OCI-LY7 (cell line): ENCODE data around the gene TCAF2. TPM values are rescaled to one million over a fixed set of nuclear protein-coding genes. Genes with fewer than 3 reads are reported as not detected.
"Not testable (repeated sequence)": the region's sequence is repeated elsewhere in the genome, so short reads cannot be mapped to it uniquely, and the experiment has no call there.

Experiments
- BruUV-seq: library from RNA; stranded (reverse); fragments of 400-500 nt; replicated peaks from 2 replicates; lab custom pipeline; 2021; lab: Mats Ljungman, UMichigan
- CTCF ChIA-PET: fragments of 300-600 bp; sonication (Branson Sonifier 250); formaldehyde crosslinking; loops from one replicate; lab custom pipeline; 2022; ENCODE audit warnings: antibody characterized with exemption; ENCODE audit not compliant: unreplicated experiment; lab: Charles Lee
- POLR2A ChIA-PET: fragments of 300-600 bp; sonication (Branson Sonifier 250); formaldehyde crosslinking; loops from one replicate; lab custom pipeline; 2022; ENCODE audit warnings: antibody characterized with exemption; lab: Charles Lee
- DNase-seq: peaks from one replicate; pipeline ENCODE4 v3.0.0-alpha.2; 2015; ENCODE audit warnings: low spot score
- H2AFZ ChIP-seq: fragments of 200-600 bp; sonication (generic), shearing (Covaris generic); 2 replicates; pipeline ENCODE4 v1.6.1; 2014; ENCODE audit warnings: mild to moderate bottlenecking, antibody characterized with exemption, low read length, moderate library complexity
- H3K27ac ChIP-seq: fragments of 200-600 bp; sonication (generic); 2 replicates; pipeline ENCODE4 v1.5.1; 2014; ENCODE audit warnings: mixed run types, low read depth, mild to moderate bottlenecking, moderate library complexity, low read length, inconsistent platforms; ENCODE audit not compliant: poor library complexity, severe bottlenecking
- H3K36me3 ChIP-seq: fragments of 200-600 bp; sonication (generic); 2 replicates; pipeline ENCODE4 v1.6.1; 2014; ENCODE audit warnings: mild to moderate bottlenecking, antibody characterized with exemption, low read length, moderate library complexity, mixed read lengths; ENCODE audit not compliant: insufficient read depth
- H3K4me1 ChIP-seq: fragments of 200-600 bp; sonication (generic); 2 replicates; pipeline ENCODE4 v1.5.1; 2014; ENCODE audit warnings: mild to moderate bottlenecking, low read length; ENCODE audit not compliant: insufficient read depth, poor library complexity, severe bottlenecking
- H3K4me2 ChIP-seq: fragments of 200-600 bp; sonication (generic); 2 replicates; pipeline ENCODE4 v1.6.1; 2014; ENCODE audit warnings: mild to moderate bottlenecking, low read length
- H3K4me3 ChIP-seq: fragments of 200-600 bp; sonication (generic); 2 replicates; pipeline ENCODE4 v1.5.1; 2014; ENCODE audit warnings: mild to moderate bottlenecking, low read depth, low read length; ENCODE audit not compliant: poor library complexity, severe bottlenecking
- H3K79me2 ChIP-seq: fragments of 200-600 bp; sonication (generic); 2 replicates; pipeline ENCODE4 v1.6.1; 2016; ENCODE audit warnings: low read depth, mild to moderate bottlenecking, low read length, moderate library complexity, mixed read lengths; ENCODE audit not compliant: insufficient read depth
- H3K9me2 ChIP-seq: fragments of 200-600 bp; sonication (generic); 2 replicates; pipeline ENCODE4 v1.6.1; 2016; ENCODE audit warnings: mild to moderate bottlenecking, low read length, mixed read lengths; ENCODE audit not compliant: insufficient read depth
- H3K9me3 ChIP-seq: fragments of 200-600 bp; sonication (generic); 2 replicates; pipeline ENCODE4 v1.6.1; 2014; ENCODE audit warnings: mild to moderate bottlenecking, mixed run types, low read length, mixed read lengths
- H4K20me1 ChIP-seq: fragments of 200-600 bp; sonication (generic); 2 replicates; pipeline ENCODE4 v1.6.1; 2014; ENCODE audit warnings: mild to moderate bottlenecking, antibody characterized with exemption, low read length, moderate library complexity, mixed read lengths; ENCODE audit not compliant: insufficient read depth
- intact Hi-C: fragments of 100-400 bp; cut with micrococcal nuclease; formaldehyde crosslinking; loops from one replicate; pipeline ENCODE4 v1.10.0; 2022; ENCODE audit not compliant: unreplicated experiment
- total RNA-seq, 2 experiments: library from RNA; depleted of rRNA in 1 of 2; stranded (reverse); fragments of >200 nt in 1 of 2; shearing (Covaris generic) in 1 of 2; gene quantifications; 2 replicates each; pipeline ENCODE4 v1.2.3, GENCODE V29; 2014 to 2022

Gene TCAF2
- total RNA-seq, 2 experiments from 2014 or later = 0.27 to 0.50 TPM

GRCh38 chr7:143632506-143632905 is 11.7 kb downstream of the TCAF2 start:
- DNase-seq, H3K9me2 ChIP-seq, intact Hi-C loops, H3K4me3 ChIP-seq, H3K4me2 ChIP-seq, H2AFZ ChIP-seq, H3K9me3 ChIP-seq, H4K20me1 ChIP-seq, CTCF ChIA-PET, H3K4me1 ChIP-seq, H3K36me3 ChIP-seq, H3K79me2 ChIP-seq, H3K27ac ChIP-seq, BruUV-seq, POLR2A ChIA-PET: not testable (repeated sequence)

GRCh38 chr7:143633013-143633618 is 12.3 kb downstream of the TCAF2 start:
- H2AFZ ChIP-seq, H4K20me1 ChIP-seq, DNase-seq, POLR2A ChIA-PET, CTCF ChIA-PET, H3K79me2 ChIP-seq, H3K4me2 ChIP-seq, H3K36me3 ChIP-seq, BruUV-seq, intact Hi-C loops, H3K4me3 ChIP-seq, H3K9me3 ChIP-seq, H3K27ac ChIP-seq, H3K9me2 ChIP-seq, H3K4me1 ChIP-seq: not testable (repeated sequence)

GRCh38 chr7:143635364-143636240 is 14.8 kb downstream of the TCAF2 start:
- H3K9me3 ChIP-seq, DNase-seq, H3K9me2 ChIP-seq, POLR2A ChIA-PET, H2AFZ ChIP-seq, H3K27ac ChIP-seq, intact Hi-C loops, H3K4me1 ChIP-seq, BruUV-seq, H4K20me1 ChIP-seq, CTCF ChIA-PET, H3K4me3 ChIP-seq, H3K36me3 ChIP-seq, H3K79me2 ChIP-seq, H3K4me2 ChIP-seq: not testable (repeated sequence)

- H3K4me1 ChIP-seq, H3K4me2 ChIP-seq, DNase-seq, CTCF ChIA-PET, H2AFZ ChIP-seq, H3K79me2 ChIP-seq, H3K9me3 ChIP-seq, H3K27ac ChIP-seq, H4K20me1 ChIP-seq, H3K4me3 ChIP-seq, intact Hi-C loops, BruUV-seq, H3K36me3 ChIP-seq, POLR2A ChIA-PET, H3K9me2 ChIP-seq: not testable (repeated sequence)
Measured at GRCh38 chr7:143639372-143639771, 18.6 kb downstream of the TCAF2 start.

GRCh38 chr7:143640528-143641189 is 19.9 kb downstream of the TCAF2 start:
- H3K4me3 ChIP-seq, H3K27ac ChIP-seq, H3K9me2 ChIP-seq, H3K79me2 ChIP-seq, BruUV-seq, H4K20me1 ChIP-seq, intact Hi-C loops, H3K9me3 ChIP-seq, DNase-seq, H3K4me1 ChIP-seq, H3K4me2 ChIP-seq, H3K36me3 ChIP-seq, H2AFZ ChIP-seq, CTCF ChIA-PET, POLR2A ChIA-PET: not testable (repeated sequence)

GRCh38 chr7:143646598-143646997 is 25.8 kb downstream of the TCAF2 start:
- intact Hi-C loops, POLR2A ChIA-PET, H3K9me2 ChIP-seq, H3K9me3 ChIP-seq, H4K20me1 ChIP-seq, H3K4me2 ChIP-seq, CTCF ChIA-PET, H3K79me2 ChIP-seq, H3K36me3 ChIP-seq, H2AFZ ChIP-seq, H3K4me1 ChIP-seq, H3K27ac ChIP-seq, BruUV-seq, H3K4me3 ChIP-seq, DNase-seq: not testable (repeated sequence)
